ENCODE data around the gene KRTAP5-6.
A peak's percentile ranks its signal among the peaks of the same experiment; 100 is the strongest.

Gene KRTAP5-6

GRCh38 chr11:1743585-1744136 lies 46.7 kb downstream of the KRTAP5-6 start:
- intact Hi-C loops (cut with DNase I) = loop anchor here (10.0 kb wide), 1 partner anchor 49 kb away; the partner anchor contains the start of gene KRTAP5-6
- peak in 3 of 10 donors; percentile 5 to 57 (median 37) for DNase-seq

GRCh38 chr11:1744137-1744886 lies 47.3 kb downstream of the KRTAP5-6 start:
- peak in 5 of 10 donors; percentile 56 to 92 (median 78) for DNase-seq

GRCh38 chr11:1744891-1745700 lies 48.1 kb downstream of the KRTAP5-6 start:
- intact Hi-C loops (cut with DNase I) = loop anchor here (10.0 kb wide), 1 partner anchor 50 kb away; the partner anchor contains the start of gene KRTAP5-6
- peak in 4 of 10 donors; percentile 62 to 94 (median 89) for DNase-seq

More at GRCh38 chr11:1744137-1744886, 47.3 kb downstream of the KRTAP5-6 start:
- intact Hi-C loops (cut with DNase I) = loop anchor here (10.0 kb wide), 1 partner anchor 50 kb away; the partner anchor contains the start of gene KRTAP5-6

- DNase-seq = peak in 2 of 10 donors; percentile 6 to 8
- intact Hi-C loops (cut with DNase I) = loop anchor here (10.0 kb wide), 1 partner anchor 51 kb away; the partner anchor contains the start of gene KRTAP5-6
Measured at GRCh38 chr11:1745701-1746320, 48.8 kb downstream of the KRTAP5-6 start.

- intact Hi-C loops (cut with DNase I) = loop anchor here (10.0 kb wide), 1 partner anchor 52 kb away; the partner anchor contains the start of gene KRTAP5-6
- peak in 4 of 10 donors; percentile 29 to 89 (median 84) for DNase-seq
Measured at GRCh38 chr11:1746511-1746931, 49.5 kb downstream of the KRTAP5-6 start.

- intact Hi-C loops (cut with DNase I) = loop anchor here (10.0 kb wide), 1 partner anchor 52 kb away; the partner anchor contains the start of gene KRTAP5-6
- peak in 3 of 10 donors; percentile 33 to 81 (median 74) for DNase-seq
Measured at GRCh38 chr11:1746956-1747752, 50.2 kb downstream of the KRTAP5-6 start.

All from posterior cingulate gyrus (tissue), 11 donors.